Fibroblast of lung (primary cell): Measurements from ENCODE around the gene MBNL1. TPM values are rescaled to one million over a fixed set of nuclear protein-coding genes. Genes with fewer than 3 reads are reported as not detected.

Experiments used
- DNase-seq, 2 donors: peaks; one replicate each; pipeline versions ENCODE4 v3.0.0 to v3.0.0-alpha.2; 2010; ENCODE audit warnings: low read depth in 2 of 2
- H2AFZ ChIP-seq: 2 replicates; pipeline ENCODE4 v1.5.1; 2012; ENCODE audit warnings: low read length, control low read depth, inconsistent platforms
- H3K27ac ChIP-seq: 2 replicates; pipeline ENCODE4 v1.5.1; 2011; ENCODE audit warnings: low read length, control low read depth; ENCODE audit not compliant: insufficient read depth
- H3K27me3 ChIP-seq: 2 replicates; pipeline ENCODE4 v1.5.1; 2011; ENCODE audit warnings: mild to moderate bottlenecking, low read length; ENCODE audit not compliant: control insufficient read depth, insufficient read depth
- H3K36me3 ChIP-seq: 2 replicates; pipeline ENCODE4 v1.5.1; 2011; ENCODE audit warnings: low read length; ENCODE audit not compliant: control insufficient read depth, insufficient read depth
- H3K4me1 ChIP-seq: 2 replicates; pipeline ENCODE4 v1.5.1; 2011; ENCODE audit warnings: low read length; ENCODE audit not compliant: control insufficient read depth, insufficient read depth; ENCODE audit errors: extremely low read depth
- H3K4me2 ChIP-seq: 2 replicates; pipeline ENCODE4 v1.5.1; 2011; ENCODE audit warnings: low read length, control low read depth; ENCODE audit not compliant: insufficient read depth; ENCODE audit errors: extremely low read depth
- H3K4me3 ChIP-seq, 4 experiments: fragments of 200-600 bp in 1 of 4; sonication (generic) in 1 of 4; replicated peaks in 1 of 4; 2 replicates each; pipeline ENCODE4 v1.5.1; 2011 to 2016; ENCODE audit warnings: low read length in 4 of 4, low read depth in 3 of 4, mild to moderate bottlenecking in 3 of 4, control low read depth in 2 of 4, inconsistent platforms in 1 of 4, mixed read lengths in 1 of 4; ENCODE audit not compliant: insufficient read depth in 1 of 4; ENCODE audit errors: control extremely low read depth in 1 of 4
- H3K79me2 ChIP-seq: 2 replicates; pipeline ENCODE4 v1.5.1; 2012; ENCODE audit warnings: mild to moderate bottlenecking, low read length, inconsistent platforms; ENCODE audit not compliant: control insufficient read depth, insufficient read depth
- H3K9ac ChIP-seq: 2 replicates; pipeline ENCODE4 v1.5.1; 2011; ENCODE audit warnings: mild to moderate bottlenecking, low read length, control low read depth; ENCODE audit not compliant: insufficient read depth
- H3K9me3 ChIP-seq: 2 replicates; pipeline ENCODE4 v1.5.1; 2012; ENCODE audit warnings: low read depth, low read length; ENCODE audit not compliant: control insufficient read depth, insufficient read depth
- H4K20me1 ChIP-seq: 2 replicates; pipeline ENCODE4 v1.5.1; 2011; ENCODE audit warnings: low read length; ENCODE audit not compliant: control insufficient read depth, insufficient read depth; ENCODE audit errors: extremely low read depth
- EZH2 ChIP-seq: IDR thresholded peaks from 2 replicates; pipeline ENCODE4 v1.5.1; 2012; ENCODE audit warnings: low read length, control low read depth, mild to moderate bottlenecking; ENCODE audit errors: missing control alignments
- polyA plus RNA-seq, 2 donors: library from polyadenylated mRNA; depleted of rRNA in 1 of 2; stranded (reverse) in 1 of 2; unstranded in 1 of 2; fragments of >200 nt; gene quantifications; 2 replicates each; pipeline ENCODE4 v1.2.1, GENCODE V29; 2011 to 2012; ENCODE audit warnings: missing spikeins in 1 of 2
- total RNA-seq: library from RNA; depleted of rRNA; stranded (reverse); fragments of >200 nt; gene quantifications from 2 replicates; pipeline ENCODE4 v1.2.1, GENCODE V29; 2014
- TF ChIP-seq, protein P1 (sequence below), 2 donors: IDR thresholded peaks in 1 of 2; conservative IDR thresholded peaks in 1 of 2; 1 replicate in 1 of 2; 2 replicates in 1 of 2; pipeline ENCODE4 v1.5.1; 2011 to 2012; ENCODE audit warnings: low read length in 2 of 2, control low read depth in 1 of 2, inconsistent platforms in 1 of 2, low read depth in 1 of 2, mild to moderate bottlenecking in 1 of 2

Gene MBNL1
- total and polyA plus RNA-seq, 2 donors (not counting 1 experiment from before 2014, with no cell fraction given), result 150 to 213 TPM

GRCh38 chr3:152376351-152377183 lies 107.8 kb downstream of the MBNL1 start:
- Histone ChIP-seq H3K27ac (peak overlapping the region; percentile 4), H3K4me3 (peak overlapping the region in 1 of 4 experiments; percentile 22), H3K4me2 (peak overlapping the region; percentile 49), H3K79me2 (peaks cover 89% of the 10 kb centered on the region), H3K36me3 (no peaks in the 10 kb centered on the region), H3K9ac (no peak overlapping the region), H3K9me3 (no peaks in the 10 kb centered on the region), H3K4me1 (peaks cover 4% of the 10 kb centered on the region), H4K20me1 (no peaks in the 10 kb centered on the region), H2AFZ (no peak overlapping the region), H3K27me3 (no peaks in the 10 kb centered on the region)
- peak; percentile 70 to 80 for DNase-seq
- no peak for TF ChIP-seq EZH2
- TF ChIP-seq, protein P1, sequence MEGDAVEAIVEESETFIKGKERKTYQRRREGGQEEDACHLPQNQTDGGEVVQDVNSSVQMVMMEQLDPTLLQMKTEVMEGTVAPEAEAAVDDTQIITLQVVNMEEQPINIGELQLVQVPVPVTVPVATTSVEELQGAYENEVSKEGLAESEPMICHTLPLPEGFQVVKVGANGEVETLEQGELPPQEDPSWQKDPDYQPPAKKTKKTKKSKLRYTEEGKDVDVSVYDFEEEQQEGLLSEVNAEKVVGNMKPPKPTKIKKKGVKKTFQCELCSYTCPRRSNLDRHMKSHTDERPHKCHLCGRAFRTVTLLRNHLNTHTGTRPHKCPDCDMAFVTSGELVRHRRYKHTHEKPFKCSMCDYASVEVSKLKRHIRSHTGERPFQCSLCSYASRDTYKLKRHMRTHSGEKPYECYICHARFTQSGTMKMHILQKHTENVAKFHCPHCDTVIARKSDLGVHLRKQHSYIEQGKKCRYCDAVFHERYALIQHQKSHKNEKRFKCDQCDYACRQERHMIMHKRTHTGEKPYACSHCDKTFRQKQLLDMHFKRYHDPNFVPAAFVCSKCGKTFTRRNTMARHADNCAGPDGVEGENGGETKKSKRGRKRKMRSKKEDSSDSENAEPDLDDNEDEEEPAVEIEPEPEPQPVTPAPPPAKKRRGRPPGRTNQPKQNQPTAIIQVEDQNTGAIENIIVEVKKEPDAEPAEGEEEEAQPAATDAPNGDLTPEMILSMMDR (conservative IDR thresholded peaks at IDR 0.05 in 1 of 2, IDR thresholded peaks at IDR 0.05 in 1 of 2; ENCODE audit: low read depth in 1 of 2, low read length in 2 of 2), result no peak

DNA sequence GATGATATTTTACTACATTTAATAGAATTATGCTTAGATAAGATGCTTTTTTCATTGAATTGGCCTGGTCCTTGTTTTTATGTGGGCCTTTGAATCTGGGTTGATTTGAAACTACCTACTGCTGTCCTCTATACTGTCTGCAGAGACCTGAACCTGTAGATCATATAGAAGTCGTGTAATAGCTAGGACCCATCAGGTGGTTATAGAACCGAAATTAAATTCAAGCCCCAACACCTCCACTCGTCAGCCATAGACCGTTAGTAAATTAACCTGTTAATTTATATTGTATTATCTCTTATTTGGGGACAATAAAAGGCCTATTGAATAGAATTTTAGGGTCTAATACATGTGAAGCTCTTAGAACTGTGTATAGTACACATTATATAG lies 108.4 kb downstream of the MBNL1 start:
- Histone ChIP-seq H3K79me2 (peaks cover 88% of the 10 kb centered on the region), H3K4me3 (no peak overlapping the region), H3K27me3 (no peaks in the 10 kb centered on the region), H4K20me1 (no peaks in the 10 kb centered on the region), H3K9ac (no peak overlapping the region), H3K27ac (no peak overlapping the region), H3K4me1 (peaks cover 4% of the 10 kb centered on the region), H3K4me2 (peak overlapping the region; percentile 49), H3K36me3 (no peaks in the 10 kb centered on the region), H3K9me3 (no peaks in the 10 kb centered on the region), H2AFZ (no peak overlapping the region)
- TF ChIP-seq, protein P1 (conservative IDR thresholded peaks at IDR 0.05 in 1 of 2, IDR thresholded peaks at IDR 0.05 in 1 of 2; ENCODE audit: low read depth in 1 of 2, low read length in 2 of 2), result no peak
- no peak for TF ChIP-seq EZH2
- no peak for DNase-seq

DNA sequence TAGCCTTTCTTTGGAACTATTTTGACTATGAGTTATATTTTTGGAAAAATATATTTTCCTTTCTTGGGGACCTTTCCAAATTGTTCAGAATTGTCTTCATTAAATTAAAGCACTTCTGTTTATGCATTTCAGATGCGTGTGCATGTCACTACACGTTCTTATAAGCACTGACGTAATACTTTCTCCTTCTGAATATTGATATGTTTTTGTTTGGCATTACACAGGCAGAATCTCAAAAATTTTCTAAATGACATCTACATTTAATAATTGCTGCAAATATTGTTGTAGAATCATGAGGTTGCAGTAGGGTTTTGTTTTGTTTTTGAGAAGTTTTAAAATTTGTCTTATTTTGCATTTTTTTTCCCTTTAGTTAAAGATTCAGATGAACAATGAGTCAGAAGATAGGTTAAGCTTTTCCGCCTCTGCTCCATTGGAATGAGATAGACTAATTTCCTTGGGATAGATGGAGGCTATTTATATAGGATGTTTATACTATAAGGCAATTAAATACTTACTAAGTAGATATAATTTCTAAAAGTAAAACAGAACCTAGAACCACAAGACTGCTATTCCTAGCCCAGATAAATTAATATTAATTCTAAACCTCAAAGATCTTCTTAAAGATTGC lies 110.8 kb downstream of the MBNL1 start:
- peaks cover 88% of the 10 kb centered on the region for H3K79me2 ChIP-seq
- DNase-seq, result no peak
- peaks cover 5% of the 10 kb centered on the region for H3K4me1 ChIP-seq
- H3K9me3 ChIP-seq, result no peaks in the 10 kb centered on the region
- H2AFZ ChIP-seq, result no peak overlapping the region
- H3K36me3 ChIP-seq, result no peaks in the 10 kb centered on the region
- no peaks in the 10 kb centered on the region for H3K27me3 ChIP-seq
- no peaks in the 10 kb centered on the region for H4K20me1 ChIP-seq
- H3K27ac ChIP-seq, result no peak overlapping the region
- TF ChIP-seq, protein P1 (conservative IDR thresholded peaks at IDR 0.05 in 1 of 2, IDR thresholded peaks at IDR 0.05 in 1 of 2; ENCODE audit: low read depth in 1 of 2, low read length in 2 of 2), result no peak
- no peak for TF ChIP-seq EZH2
- no peak overlapping the region for H3K4me2 ChIP-seq
- H3K4me3 ChIP-seq, result no peak overlapping the region
- H3K9ac ChIP-seq, result no peak overlapping the region
